ENCODE data around the gene BNIP5. TPM values are rescaled to one million over a fixed set of nuclear protein-coding genes. Genes with fewer than 3 reads are reported as not detected.

BNIP5 gene
- total RNA-seq, 2 donors from 2014 or later: 0.33 to 0.52 TPM

DNA sequence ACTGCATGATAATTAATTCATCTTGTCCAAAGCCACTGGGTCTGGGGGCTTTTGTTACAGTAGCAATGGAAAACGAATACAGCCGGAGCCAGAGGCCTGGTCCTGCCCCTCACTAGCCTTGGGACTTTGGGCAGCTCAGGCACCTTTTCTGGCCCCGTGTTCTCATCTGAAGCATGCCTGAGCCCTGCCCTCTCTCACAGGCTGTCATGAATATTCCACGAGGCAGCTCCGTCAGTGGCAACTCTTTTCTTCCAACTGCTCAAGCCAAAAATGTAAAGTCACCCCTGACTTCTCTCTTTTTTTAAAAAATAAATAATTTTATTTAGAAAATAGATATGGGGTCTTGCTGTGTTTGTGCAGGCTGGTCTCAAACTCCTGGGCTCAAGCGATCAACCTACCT lies 5.3 kb downstream of the BNIP5 start:
- intact Hi-C loops (cut with DNase I): no loop called here
- Histone ChIP-seq H3K9me3 (no peaks in the 10 kb centered on the region), H3K27me3 (no peaks in the 10 kb centered on the region), H3K4me3 (no peak overlapping the region), H3K36me3 (replicated peaks in 1 of 2; ENCODE audit: insufficient read depth in 1 of 2, low read depth in 2 of 2) (no peaks in the 10 kb centered on the region), H3K27ac (no peak overlapping the region), H3K4me1 (peaks cover 30% of the 10 kb centered on the region)
- DNase-seq: no peak
- no peak for ATAC-seq
- WGBS, 2 donors: 82 to 94% methylated on average over 6 of the region's 6 CpGs
- TF ChIP-seq, protein P1, sequence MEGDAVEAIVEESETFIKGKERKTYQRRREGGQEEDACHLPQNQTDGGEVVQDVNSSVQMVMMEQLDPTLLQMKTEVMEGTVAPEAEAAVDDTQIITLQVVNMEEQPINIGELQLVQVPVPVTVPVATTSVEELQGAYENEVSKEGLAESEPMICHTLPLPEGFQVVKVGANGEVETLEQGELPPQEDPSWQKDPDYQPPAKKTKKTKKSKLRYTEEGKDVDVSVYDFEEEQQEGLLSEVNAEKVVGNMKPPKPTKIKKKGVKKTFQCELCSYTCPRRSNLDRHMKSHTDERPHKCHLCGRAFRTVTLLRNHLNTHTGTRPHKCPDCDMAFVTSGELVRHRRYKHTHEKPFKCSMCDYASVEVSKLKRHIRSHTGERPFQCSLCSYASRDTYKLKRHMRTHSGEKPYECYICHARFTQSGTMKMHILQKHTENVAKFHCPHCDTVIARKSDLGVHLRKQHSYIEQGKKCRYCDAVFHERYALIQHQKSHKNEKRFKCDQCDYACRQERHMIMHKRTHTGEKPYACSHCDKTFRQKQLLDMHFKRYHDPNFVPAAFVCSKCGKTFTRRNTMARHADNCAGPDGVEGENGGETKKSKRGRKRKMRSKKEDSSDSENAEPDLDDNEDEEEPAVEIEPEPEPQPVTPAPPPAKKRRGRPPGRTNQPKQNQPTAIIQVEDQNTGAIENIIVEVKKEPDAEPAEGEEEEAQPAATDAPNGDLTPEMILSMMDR (IDR thresholded peaks at IDR 0.05): no peak

DNA sequence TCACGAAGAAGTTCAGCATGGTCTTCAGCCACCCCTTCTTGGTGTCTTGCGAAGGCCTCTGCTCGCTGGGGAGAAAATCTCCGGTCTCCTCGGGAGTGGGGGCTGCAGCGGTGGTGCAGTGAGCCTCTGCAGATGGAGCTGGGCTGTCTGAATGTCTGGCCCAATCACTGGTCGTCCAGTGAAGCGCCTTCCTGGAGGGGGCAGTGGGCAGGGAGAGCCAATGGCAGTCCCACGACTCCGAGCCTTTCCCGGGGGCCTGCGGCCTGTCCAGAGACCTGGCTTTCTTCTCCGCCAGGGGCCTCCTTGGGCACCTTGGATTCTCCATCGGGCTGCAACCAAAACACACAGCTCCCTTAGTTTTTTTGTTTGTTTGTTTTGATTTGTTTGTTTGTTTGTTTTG lies 6.3 kb downstream of the BNIP5 start:
- DNase-seq (no peak), ATAC-seq (no peak)
- TF ChIP-seq POLR2A (IDR thresholded peaks at IDR 0.05): no peak
- TF ChIP-seq, protein P1 (IDR thresholded peaks at IDR 0.05): no peak
- 93 to 94% methylated on average over 7 to 13 of the region's 14 CpGs for WGBS, 2 donors
- H3K9me3 ChIP-seq: no peaks in the 10 kb centered on the region
- H3K4me1 ChIP-seq: peaks cover 25% of the 10 kb centered on the region
- no peaks in the 10 kb centered on the region for H3K27me3 ChIP-seq
- no peak overlapping the region for H3K4me3 ChIP-seq
- H3K27ac ChIP-seq: no peak overlapping the region
- H3K36me3 ChIP-seq (replicated peaks in 1 of 2; ENCODE audit: insufficient read depth in 1 of 2, low read depth in 2 of 2): no peaks in the 10 kb centered on the region
- intact Hi-C loops (cut with DNase I): no loop called here

DNA sequence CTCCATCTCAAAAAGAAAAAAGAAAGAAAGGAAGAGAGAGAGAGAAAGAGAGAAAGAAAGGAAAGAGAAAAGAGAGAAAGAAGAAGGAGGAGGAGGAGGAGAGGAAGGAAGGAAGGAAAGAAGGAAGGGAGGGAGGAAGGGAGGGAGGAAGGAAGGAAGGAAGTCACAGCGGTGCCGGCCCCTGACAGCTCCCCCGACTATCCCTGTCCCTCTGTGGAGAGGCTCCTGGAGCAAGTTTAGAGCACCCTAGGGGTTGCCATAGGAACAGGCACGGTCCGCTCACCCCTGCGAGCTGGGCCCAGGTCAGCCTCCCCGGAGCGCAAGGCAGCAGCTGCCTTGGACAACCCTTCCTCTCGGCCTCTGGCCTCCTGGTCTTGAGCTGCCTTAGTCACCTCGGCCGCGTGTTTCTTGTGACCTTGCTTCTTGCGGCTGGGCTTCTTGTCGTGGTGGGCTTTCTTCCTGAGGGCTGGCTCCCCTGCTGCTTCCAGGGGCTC lies 6.8 kb downstream of the BNIP5 start:
- Histone ChIP-seq H3K4me1 (peaks cover 20% of the 10 kb centered on the region), H3K4me3 (no peak overlapping the region)
- intact Hi-C loops (cut with DNase I): no loop called here

DNA sequence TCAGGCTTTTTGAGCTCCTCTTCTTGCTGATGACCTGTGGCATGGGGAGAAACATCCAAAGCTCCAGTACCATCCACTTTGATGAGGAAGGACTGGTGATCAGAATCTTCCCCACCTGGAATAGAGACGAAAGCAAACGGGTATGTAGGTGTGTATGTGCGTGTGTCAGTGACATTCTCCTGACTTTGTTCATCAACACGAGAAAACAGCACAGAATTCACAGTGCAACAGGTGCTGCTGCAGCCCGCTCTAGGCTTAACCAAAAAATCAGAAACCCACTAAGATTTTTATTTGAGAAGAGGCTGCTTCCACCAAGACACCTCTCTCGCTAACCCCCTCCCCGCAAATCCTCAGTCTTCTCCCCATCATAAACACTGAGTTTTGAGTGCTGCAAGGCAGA lies 8.1 kb downstream of the BNIP5 start:
- TF ChIP-seq, protein P1 (IDR thresholded peaks at IDR 0.05): no peak
- no peak for TF ChIP-seq POLR2A (IDR thresholded peaks at IDR 0.05)
- 87 to 92% methylated on average over 7 of the region's 7 CpGs for WGBS, 2 donors
- Histone ChIP-seq H3K36me3 (replicated peaks in 1 of 2; ENCODE audit: insufficient read depth in 1 of 2, low read depth in 2 of 2) (no peaks in the 10 kb centered on the region), H3K27me3 (no peaks in the 10 kb centered on the region), H3K4me1 (peaks cover 8% of the 10 kb centered on the region), H3K4me3 (no peak overlapping the region), H3K9me3 (no peaks in the 10 kb centered on the region), H3K27ac (no peak overlapping the region)
- DNase-seq (no peak), ATAC-seq (no peak)
- intact Hi-C loops (cut with DNase I): no loop called here

More for the DNA sequence above, 6.8 kb downstream of the BNIP5 start:
- 70 to 93% methylated on average over 13 to 14 of the region's 14 CpGs for WGBS, 2 donors
- Histone ChIP-seq H3K36me3 (replicated peaks in 1 of 2; ENCODE audit: insufficient read depth in 1 of 2, low read depth in 2 of 2) (no peaks in the 10 kb centered on the region), H3K9me3 (no peaks in the 10 kb centered on the region), H3K27me3 (no peaks in the 10 kb centered on the region), H3K27ac (no peak overlapping the region)
- TF ChIP-seq POLR2A (IDR thresholded peaks at IDR 0.05): no peak
- TF ChIP-seq, protein P1 (IDR thresholded peaks at IDR 0.05): no peak
- no peak for ATAC-seq
- DNase-seq: no peak

DNA sequence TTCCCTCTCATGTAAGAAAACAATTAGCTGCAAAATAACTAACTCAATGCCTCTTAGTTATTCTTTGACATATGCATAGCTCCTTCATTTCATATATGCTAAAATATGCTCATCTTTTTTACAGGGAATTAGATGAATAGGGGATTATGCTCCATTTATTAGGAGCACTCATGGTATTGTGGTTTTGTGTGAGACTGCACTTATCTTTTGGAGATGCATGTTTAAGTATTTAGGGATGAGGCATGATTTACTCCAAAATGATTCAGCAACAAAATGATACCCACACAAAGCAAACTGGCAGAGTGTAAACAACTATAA lies 8.8 kb downstream of the BNIP5 start:
- Histone ChIP-seq H3K4me1 (peaks cover under 1% of the 10 kb centered on the region), H3K9me3 (no peaks in the 10 kb centered on the region), H3K27me3 (no peaks in the 10 kb centered on the region), H3K27ac (no peak overlapping the region), H3K36me3 (replicated peaks in 1 of 2; ENCODE audit: insufficient read depth in 1 of 2, low read depth in 2 of 2) (no peaks in the 10 kb centered on the region), H3K4me3 (no peak overlapping the region)
- DNase-seq (no peak), ATAC-seq (no peak)
- intact Hi-C loops (cut with DNase I): no loop called here
- TF ChIP-seq, protein P1 (IDR thresholded peaks at IDR 0.05): no peak
- no peak for TF ChIP-seq POLR2A (IDR thresholded peaks at IDR 0.05)
